Activated T-cell treated with anti-CD3 and anti-CD28 coated beads for 48 hours (primary cell): ENCODE measurements around the gene EIF5B.
"Not testable (repeated sequence)": the region's sequence is repeated elsewhere in the genome, so short reads cannot be mapped to it uniquely, and the experiment has no call there.

ENCODE experiments used
- DNase-seq: peaks from one replicate; pipeline ENCODE4 v3.0.0-alpha.2; 2020; ENCODE audit warnings: low read depth

EIF5B gene, protein sequence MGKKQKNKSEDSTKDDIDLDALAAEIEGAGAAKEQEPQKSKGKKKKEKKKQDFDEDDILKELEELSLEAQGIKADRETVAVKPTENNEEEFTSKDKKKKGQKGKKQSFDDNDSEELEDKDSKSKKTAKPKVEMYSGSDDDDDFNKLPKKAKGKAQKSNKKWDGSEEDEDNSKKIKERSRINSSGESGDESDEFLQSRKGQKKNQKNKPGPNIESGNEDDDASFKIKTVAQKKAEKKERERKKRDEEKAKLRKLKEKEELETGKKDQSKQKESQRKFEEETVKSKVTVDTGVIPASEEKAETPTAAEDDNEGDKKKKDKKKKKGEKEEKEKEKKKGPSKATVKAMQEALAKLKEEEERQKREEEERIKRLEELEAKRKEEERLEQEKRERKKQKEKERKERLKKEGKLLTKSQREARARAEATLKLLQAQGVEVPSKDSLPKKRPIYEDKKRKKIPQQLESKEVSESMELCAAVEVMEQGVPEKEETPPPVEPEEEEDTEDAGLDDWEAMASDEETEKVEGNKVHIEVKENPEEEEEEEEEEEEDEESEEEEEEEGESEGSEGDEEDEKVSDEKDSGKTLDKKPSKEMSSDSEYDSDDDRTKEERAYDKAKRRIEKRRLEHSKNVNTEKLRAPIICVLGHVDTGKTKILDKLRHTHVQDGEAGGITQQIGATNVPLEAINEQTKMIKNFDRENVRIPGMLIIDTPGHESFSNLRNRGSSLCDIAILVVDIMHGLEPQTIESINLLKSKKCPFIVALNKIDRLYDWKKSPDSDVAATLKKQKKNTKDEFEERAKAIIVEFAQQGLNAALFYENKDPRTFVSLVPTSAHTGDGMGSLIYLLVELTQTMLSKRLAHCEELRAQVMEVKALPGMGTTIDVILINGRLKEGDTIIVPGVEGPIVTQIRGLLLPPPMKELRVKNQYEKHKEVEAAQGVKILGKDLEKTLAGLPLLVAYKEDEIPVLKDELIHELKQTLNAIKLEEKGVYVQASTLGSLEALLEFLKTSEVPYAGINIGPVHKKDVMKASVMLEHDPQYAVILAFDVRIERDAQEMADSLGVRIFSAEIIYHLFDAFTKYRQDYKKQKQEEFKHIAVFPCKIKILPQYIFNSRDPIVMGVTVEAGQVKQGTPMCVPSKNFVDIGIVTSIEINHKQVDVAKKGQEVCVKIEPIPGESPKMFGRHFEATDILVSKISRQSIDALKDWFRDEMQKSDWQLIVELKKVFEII

DNA sequence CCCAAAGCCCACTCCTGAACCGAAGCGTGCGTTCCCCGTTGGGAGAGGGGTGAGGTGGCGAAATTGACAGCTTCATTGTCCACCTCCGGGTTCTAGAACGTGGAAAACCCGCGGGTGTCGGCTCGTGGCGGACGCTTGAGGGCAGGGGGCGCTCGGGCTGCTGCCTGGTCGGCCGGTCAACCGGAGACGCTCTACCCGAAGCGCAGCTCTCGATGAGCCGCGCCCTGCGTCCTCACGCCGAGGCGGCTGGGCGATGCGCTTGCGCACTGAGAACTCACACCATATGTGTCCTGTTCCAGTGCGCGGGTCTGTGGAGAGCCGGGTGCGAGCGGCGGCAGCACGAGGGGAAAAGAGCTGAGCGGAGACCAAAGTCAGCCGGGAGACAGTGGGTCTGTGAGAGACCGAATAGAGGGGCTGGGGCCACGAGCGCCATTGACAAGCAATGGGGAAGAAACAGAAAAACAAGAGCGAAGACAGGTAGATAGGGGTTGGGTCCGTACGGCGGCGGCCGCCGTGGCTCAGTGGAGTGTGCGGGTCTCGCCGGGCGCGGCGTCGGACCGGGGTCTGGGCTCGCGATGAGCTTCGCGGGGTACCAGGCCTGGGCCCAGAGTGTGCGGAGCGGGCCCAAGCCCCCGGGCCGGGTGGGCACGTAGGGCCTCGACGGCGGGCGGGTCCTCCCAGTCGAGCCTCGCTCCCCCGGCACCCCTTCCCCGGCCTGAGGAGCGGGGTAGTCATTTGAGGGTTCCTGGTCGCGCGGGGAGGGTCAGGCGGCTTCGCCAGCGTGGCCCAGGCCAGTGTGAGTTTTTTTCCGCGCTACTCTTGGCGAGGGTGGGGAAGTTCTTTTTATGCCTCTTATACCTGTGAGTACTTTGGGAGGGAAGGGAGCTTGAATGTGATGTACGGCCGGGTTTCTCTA is at the start of gene EIF5B:
EIF5B (plus strand) TSS at position 277 of the 916 bp plus-strand sequence; CDS start at position 443, 166 bp downstream.
- DNase-seq, result peak; percentile 92

DNA sequence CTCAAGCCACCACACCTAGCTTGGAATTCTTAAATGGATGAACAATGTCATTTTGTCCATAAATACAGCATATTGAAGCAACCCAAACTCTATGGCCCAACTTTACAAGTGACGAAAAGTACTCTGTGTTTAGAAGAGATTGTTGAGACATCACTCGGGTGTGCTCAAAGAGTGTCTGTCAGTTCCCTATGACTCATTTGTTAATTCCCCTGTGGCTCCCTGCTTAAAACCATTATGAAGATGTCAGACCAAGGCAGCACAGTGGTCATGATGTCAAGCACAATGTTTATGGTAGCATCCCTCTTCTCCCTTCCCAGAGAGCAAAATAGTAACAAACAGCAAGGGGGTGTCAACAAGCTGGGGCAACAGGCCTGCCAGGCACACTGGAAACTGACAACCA is 39.2 kb upstream of the EIF5B start:
- no peak for DNase-seq

DNA sequence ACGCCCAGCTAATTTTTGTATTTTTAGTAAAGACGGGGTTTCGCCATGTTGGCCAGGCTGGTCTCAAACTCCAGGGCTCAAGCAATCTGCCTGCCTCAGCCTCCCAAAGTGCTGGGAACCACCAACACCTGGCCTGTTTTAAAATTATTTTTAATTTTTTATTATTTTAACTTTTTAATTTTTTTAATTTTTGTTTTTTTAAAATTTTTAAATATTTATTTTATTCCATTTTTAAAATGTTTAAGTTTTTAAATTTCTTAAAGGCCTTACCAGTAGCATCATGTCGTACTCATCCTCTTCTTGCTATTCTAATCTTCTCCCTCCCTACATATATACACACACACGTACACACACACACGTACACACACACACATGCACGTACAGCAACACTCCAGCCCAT is 37.6 kb upstream of the EIF5B start:
- no peak for DNase-seq

DNA sequence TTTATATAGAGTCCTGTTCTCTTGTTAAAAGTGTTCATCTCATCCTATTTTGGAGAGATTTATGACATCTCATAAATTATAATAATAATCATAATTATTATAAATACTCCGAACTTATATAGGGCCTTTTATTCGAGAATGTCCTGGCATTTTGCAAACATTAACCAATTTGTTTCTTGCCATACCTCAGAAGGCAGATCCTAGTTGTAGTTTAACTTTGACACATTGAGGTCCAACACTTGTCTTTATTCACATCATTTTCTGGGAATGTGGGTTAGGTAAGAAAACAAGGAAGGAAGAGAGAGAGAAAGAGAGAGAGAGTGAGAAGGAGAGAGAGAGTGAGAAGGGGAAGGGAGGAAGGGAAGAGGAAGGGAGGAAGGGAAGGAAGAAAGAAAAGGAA is 36.1 kb upstream of the EIF5B start, which contains the start of gene LYG1:
LYG1 (minus strand) TSS at position 101 of the 400 bp plus-strand sequence. CDS start 5,527 bp downstream, outside the sequence.
- not testable (repeated sequence) for DNase-seq

DNA sequence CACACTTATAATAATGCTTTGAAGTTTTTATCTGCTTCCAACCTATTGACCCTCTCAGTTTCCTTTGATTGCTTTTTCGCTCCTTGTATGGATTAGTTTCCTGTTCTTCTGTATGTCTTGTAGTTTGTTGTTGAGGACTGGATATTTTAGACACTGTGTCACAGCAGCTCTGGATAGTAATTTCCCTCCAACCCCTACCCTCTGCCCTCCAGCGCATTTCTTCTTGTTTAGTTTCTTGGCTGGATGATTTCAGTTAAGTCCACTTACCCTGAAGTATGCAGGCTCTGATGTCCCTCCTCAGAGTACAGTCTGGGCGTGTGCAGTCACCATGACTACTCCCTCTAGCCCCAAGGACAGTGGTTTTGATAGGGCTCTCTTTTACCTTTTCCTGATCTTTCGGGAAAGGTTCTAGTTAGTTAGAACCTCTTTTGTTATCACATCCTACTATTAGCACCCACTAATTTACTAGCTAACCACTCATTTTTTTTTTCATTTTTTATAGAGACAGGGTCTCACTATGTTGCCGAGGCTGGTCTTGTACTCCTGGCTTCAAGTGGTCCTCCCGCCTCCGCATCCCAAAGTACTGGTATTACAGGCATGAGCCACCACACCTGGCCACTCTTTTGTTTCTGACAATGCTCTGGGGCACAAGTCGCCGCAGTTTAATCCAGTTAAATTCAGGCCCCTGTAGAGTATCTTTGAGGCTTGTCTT is 19.9 kb upstream of the EIF5B start:
- DNase-seq, result no peak

DNA sequence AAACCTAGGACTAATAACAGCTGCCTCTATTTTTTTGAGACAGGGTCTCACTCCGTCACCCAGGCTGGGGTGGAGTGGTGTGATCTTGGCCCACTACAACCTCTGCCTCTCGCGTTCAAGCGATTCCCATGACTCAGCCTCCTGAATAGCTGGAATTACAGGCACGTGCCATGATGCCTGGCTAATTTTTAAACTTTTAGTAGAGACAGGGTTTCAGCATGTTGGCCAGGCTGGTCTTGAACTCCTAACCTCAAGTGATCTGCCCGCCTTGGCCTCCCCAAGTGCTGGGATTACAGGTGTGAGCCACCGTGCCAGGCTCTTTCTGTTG is 19.4 kb upstream of the EIF5B start:
- DNase-seq, result not testable (repeated sequence)

DNA sequence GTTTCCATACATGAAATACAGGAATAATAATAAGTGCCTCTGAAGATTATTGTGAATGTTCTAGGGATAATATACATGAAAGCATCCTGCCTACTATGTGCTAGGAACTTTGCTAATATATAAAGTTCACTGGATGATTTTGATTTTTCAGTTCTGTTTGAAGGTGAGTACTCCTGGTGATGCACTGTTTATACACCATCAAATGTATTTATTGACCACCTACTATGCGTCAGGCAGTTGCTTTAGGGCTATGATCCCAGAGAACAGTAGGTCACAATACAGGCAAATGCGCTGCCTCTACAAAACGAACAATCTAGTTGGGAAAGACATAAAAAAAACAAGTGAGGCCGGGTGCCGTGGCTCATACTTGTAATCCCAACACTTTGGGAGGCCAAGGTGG is 11.8 kb upstream of the EIF5B start:
- no peak for DNase-seq

DNA sequence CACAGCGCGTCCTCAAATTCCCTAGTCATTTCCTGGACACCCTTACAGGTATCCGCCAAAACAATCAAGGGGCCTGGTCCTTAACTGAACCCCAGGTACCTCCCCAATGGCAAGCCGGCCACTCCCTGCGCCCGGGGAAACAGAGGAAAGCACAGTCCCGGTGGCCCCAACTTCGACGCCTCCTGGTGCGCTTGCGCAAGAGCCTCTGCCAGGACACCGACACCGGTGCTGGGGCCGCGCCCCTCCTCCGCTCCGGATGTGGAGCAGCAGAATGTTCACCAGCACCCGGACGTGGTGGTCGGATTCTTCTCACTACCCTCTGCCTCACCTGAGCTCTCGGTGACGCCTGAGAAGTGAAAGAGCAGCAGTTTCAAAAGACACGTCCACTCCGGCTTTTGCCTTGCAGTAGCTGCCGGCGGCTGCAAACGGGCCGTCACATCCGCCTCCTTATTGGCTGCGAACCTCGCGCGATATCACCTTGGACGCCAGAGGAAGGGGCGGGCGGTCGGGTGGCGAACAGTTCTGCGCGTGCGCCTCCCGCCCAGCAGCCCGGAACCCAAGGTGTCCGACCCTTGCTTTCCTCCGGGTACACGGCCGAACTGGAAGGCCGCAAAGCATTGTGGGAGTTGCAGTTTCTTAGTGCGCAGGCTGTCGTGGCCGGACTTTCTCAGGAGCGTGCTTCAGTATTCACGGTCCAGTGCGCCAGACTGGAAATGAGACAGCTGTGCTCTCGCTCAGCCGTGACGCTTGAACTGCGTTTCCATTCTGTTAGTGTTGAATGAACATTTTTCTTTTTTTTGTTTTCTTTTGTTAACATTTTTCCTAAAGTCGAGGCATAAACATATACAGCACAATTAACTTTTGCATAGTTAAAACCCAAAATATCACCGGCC is 1.0 kb upstream of the EIF5B start, which contains the start of gene TXNDC9:
TXNDC9 (minus strand) TSS at position 423 of the 893 bp plus-strand sequence. CDS start 3,123 bp downstream, outside the sequence.
- peak; percentile 96 for DNase-seq

DNA sequence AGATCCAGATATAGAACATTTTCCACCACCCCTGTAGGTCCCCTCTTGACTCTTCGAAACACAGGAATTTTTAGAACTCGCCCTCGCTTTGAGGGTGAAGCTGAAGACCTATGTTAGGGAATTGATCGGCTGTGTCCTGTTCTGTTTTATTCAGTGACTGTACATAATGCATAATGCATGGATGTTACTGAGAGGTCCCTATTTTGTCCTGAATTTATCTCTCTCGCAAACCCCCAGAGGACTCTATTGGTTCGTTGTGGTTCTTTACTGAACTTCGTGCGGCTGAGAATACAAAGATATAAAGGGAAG is 431 bp upstream of the EIF5B start:
- DNase-seq, result no peak

DNA sequence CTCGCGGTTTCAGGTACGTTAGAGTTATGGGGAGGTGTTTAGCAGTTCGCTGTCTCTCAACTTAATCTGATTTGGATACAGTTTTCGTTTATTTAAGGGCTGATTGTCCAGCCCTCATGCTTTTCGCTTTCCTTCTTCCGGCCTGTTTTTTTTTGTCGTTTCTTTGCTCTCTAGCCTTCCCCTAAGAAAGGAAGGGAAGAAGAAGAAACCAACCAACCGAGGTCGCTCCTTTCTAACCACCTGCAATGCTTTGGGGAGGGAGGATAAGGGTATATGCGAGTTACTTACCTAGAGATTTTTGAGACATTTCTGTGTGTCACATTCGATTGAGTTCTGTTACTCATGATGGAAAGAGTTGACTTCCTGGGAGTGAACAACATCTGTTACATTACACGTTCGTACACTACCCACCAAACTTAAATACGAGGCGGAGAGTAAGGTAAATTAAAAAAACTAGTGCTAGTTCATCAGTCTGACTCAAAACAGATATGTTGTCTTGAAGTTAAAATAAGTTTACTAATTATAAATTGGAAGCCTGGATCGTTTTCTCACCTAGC is 918 bp downstream of the EIF5B start:
- no peak for DNase-seq

DNA sequence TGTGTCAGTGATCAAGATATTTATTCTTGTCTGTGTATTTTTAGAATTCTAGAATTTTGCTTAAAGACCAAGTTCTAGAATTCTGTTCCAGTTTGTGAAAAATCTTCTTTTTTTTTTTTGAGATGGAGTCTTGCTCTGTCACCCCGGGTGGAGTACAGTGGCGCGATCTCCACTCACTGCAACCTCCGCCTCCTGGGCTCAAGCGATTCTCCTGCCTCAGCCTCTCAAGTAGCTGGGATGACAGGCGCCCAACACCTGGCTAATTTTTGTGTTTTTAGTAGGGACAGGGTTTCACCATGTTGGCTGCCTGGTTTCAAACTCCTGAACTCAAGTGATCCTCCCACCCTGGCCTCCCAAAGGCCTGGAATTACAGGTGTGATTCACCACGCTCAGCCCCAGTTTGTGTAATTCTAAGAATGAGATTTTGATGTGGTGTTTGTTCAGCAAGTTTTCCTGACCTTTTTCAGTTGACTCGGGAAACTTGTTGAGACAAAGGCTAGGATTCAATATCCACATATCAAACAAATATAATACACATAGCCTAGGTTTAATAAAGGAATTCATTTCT is 3.6 kb downstream of the EIF5B start:
- DNase-seq, result no peak

DNA sequence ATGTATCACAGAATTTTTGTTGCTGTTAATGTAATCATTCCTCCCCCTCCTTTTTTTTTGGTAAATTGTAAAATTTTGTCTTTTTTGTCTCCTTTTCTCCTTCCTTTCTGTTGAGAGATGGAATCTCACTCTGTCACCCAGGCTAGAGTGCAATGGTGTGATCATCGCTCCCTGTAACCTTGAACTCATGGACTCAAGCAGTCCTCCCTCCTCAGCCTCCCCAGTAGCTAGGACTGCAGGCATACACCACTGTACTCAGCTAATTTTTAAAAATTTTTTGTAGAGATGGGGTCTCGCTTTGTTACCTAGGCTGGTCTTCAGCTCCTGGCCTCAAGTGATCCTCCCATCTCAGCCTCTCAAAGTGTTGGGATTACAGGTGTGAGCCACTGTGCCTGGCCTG is 5.3 kb downstream of the EIF5B start:
- DNase-seq, result no peak

DNA sequence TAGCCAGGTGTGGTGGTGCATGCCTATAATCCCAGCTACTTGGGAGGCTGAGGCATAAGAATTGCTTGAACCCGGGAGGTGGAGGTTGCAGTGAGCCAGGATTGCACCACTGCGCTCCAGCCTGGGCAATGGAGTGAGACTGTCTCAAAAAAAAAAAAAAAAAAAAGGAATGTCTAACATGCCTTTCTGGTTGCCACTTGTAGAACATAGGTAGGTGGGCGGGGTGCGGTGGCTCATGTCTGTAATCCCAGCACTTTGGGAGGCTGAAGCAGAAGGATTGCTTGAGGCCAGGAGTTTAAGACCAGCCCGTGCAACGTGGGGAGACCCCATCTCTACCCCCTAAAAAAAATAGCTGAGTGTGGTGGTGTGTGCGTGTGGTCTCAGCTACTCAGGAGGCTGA is 8.3 kb downstream of the EIF5B start:
- not testable (repeated sequence) for DNase-seq

DNA sequence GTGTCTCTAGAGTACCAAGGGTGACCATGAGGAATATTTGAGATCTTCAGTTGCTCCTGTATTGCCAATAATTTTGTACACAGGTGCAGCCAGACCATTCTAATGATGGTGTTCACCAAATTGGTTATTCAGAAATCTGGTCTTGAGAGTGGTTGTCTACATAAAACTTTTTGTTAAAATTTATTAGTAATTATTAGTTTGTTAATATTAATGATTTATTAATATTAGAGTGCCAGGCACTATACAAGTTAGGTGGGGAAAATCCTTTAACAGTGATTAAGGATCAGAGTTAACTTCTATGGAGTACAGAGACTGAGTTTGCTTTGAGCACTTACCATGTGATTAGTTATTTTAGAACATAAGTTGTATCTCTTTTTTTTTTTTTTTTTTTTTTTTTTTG is 9.0 kb downstream of the EIF5B start:
- DNase-seq, result no peak

DNA sequence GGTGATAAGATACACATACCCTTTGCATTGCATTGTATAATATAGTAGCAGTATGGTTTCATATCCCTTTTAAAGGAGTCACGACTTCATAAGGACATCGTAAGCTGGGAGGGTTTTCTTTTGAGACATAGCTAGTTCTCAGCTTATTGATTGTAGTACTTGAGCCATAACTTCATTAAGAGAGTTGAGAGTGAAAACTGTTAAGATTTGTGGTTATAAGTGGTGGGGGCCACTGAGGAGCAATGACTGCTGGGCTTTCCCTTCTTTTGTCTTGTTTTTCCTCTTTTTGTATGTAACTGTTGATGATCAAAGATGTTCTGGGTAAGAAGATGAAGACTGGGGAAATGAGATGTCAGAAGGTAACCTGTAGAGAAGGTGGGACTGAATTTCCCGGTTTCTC is 11.0 kb downstream of the EIF5B start:
- no peak for DNase-seq

DNA sequence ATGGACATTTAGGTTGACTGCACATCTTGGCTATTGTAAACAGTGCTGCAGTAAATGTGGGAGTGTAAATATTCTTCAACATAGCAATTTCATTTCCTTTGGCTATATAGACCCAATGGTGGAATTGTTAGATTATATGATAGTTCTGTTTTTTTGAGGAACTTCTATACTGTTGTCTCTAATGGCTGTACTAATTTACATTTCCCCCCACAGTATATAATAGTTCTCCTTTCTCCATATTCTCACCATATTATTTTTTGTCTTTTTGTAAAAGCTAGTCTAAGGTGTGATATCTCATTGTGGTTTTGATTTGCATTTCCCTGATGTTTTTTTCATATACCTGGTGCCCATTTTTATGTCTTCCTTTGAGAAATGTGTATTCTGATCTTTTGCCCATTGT is 13.0 kb downstream of the EIF5B start:
- DNase-seq, result no peak

DNA sequence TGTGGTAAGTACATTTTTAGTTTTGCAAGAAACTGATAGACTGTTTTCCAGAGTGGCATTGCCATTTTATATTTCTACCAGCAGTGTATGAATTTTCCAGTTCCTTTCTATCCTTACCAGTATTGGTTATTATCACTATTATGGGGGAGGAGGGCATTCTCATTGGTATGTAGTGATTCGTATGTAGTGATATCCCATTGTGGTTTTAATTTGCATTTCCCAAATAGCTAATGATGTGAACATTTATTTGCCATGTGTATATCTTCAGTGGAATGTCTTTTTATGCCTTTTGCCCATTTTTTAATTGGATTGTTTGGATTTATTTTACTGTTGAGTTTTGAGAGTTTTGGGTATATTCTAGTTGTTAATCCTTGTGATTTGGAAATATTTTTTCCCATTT is 16.9 kb downstream of the EIF5B start:
- DNase-seq, result no peak

DNA sequence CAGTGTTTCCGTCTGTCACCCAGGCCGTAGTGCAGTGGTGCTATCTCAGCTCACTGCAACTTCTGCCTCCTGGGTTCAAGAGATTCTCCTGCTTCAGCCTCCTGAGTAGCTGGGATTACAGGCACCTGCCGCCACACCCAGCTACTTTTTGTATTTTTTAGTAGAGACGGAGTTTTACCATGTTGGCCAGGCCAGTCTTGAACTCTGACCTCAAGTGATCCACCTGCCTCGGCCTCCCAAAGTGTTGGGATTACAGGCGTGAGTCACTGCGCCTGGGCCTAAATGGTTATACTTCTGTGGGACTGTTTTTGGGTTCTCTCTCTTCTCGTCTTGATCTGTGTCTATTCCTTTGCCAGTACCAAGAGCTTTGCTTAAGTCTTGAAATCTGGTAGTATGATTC is 17.6 kb downstream of the EIF5B start:
- not testable (repeated sequence) for DNase-seq

DNA sequence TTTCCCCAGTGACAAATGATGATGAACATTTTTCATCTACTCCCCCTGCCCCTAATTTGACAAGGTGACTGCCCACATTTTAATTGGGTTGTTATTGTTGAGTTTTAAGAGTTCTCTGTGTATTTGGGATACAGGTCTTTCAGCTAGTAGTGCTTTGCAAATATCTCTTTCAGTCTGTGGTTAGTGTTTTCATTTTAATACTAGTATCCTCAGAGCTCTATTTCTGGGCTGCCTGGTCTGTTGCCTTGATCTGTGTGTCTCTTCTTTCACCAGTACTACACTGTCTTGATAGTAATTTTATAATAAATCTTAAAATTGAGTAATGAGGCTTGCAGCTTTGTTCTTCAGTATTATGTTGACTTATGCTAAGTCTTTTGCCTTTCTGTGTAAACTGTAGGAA is 19.7 kb downstream of the EIF5B start:
- DNase-seq, result no peak
